GM12892 (cell line): ENCODE results near the gene SORT1.

Experiments used
- POLR2A ChIP-seq: IDR thresholded peaks from 2 replicates; pipeline ENCODE4 v1.6.1; 2011; ENCODE audit warnings: low read depth, low read length, control low read depth
- POLR2AphosphoS5 ChIP-seq: IDR thresholded peaks from 2 replicates; pipeline ENCODE4 v1.6.1; 2011; ENCODE audit warnings: low read depth, low read length, control low read depth
- TAF1 ChIP-seq: IDR thresholded peaks from 2 replicates; pipeline ENCODE4 v1.6.1; 2011; ENCODE audit warnings: low read depth, mild to moderate bottlenecking, control low read depth, low read length, borderline replicate concordance

DNA sequence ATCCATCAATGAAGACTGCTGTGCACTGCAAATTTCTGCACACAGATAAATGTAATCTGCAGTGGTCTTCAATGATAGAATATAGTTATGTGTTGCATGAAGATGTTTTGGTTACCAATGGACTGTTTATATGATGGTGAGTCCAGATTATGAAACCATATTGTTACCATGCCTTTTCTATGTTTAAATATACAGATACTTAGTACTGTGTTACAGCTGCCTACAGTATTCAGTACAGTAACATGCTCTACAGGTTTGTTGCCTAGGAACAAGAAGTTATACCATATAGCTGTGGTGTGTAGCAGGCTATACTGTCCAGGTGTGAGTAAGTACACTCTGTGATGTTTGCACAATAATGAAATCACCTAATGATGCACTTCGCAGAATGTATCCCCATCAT is 40.8 kb downstream of the SORT1 start:
- no peak for TF ChIP-seq TAF1
- no peak for TF ChIP-seq POLR2A
- TF ChIP-seq POLR2AphosphoS5: no peak
